K562 (cell line): ENCODE measurements around the gene TMEM273. TPM values are rescaled to one million over a fixed set of nuclear protein-coding genes. Genes with fewer than 3 reads are reported as not detected.

Experiments used
- ATAC-seq: fragments of 200-7000 bp; cut with Tn5 transposase; 3 replicates; pipeline ENCODE4 v1.9.1; 2020; ENCODE audit warnings: moderate library complexity
- BruUV-seq: library from RNA; stranded (reverse); fragments of 400-500 nt; replicated peaks from 2 replicates; lab custom pipeline; 2021; lab: Mats Ljungman, UMichigan
- CTCF ChIA-PET: fragments of 300-600 bp; formaldehyde crosslinking; extraction: SDS; loops from one replicate; lab custom pipeline; 2021; ENCODE audit warnings: low intra/inter-chr PET ratio; lab: Yijun Ruan, JAX
- POLR2A ChIA-PET: fragments of 300-600, 350-650 bp; sonication (Branson Sonifier 250); formaldehyde crosslinking; extraction: SDS; loops from one replicate; lab custom pipeline; 2021; ENCODE audit warnings: antibody characterized with exemption, inconsistent platforms; lab: Yijun Ruan, JAX
- DNase-seq, 4 experiments: peaks; one replicate each; pipeline versions ENCODE4 v3.0.0 to v3.0.0-alpha.2; 2011 to 2018; ENCODE audit warnings: low spot score in 3 of 4, mixed read lengths in 3 of 4; ENCODE audit errors: extremely low read depth in 1 of 4
- FAIRE-seq: peaks from 2 replicates; lab custom pipeline; 2011; peaks lifted over from hg19 to GRCh38; lab: Jason Lieb, UNC
- H2AFZ ChIP-seq: 2 replicates; pipeline ENCODE4 v1.6.0; 2011; ENCODE audit warnings: low read depth, low read length, control low read depth, inconsistent platforms
- H3K27ac ChIP-seq: fragments of 200-600 bp; 3 replicates; pipeline ENCODE4 v1.8.0; 2011; ENCODE audit warnings: low read depth, mild to moderate bottlenecking, control low read depth, inconsistent platforms, low read length, moderate library complexity, mixed read lengths; ENCODE audit errors: extremely low read depth
- H3K27me3 ChIP-seq, 2 experiments: fragments of 300-600 bp in 1 of 2; 2 replicates in 1 of 2; 3 replicates in 1 of 2; pipeline versions ENCODE4 v1.6.0 to v1.8.0; 2011; ENCODE audit warnings: inconsistent platforms in 2 of 2, low read length in 2 of 2, mild to moderate bottlenecking in 1 of 2, mixed read lengths in 1 of 2, moderate library complexity in 1 of 2; ENCODE audit not compliant: control insufficient read depth in 2 of 2, insufficient read depth in 2 of 2
- H3K36me3 ChIP-seq: fragments of 300-600 bp; 3 replicates; pipeline ENCODE4 v1.8.0; 2011; ENCODE audit warnings: mild to moderate bottlenecking, low read length, inconsistent platforms; ENCODE audit not compliant: control insufficient read depth, insufficient read depth
- H3K4me1 ChIP-seq, 2 experiments: fragments of 200-600 bp in 1 of 2; replicated peaks in 1 of 2; 2 replicates in 1 of 2; 3 replicates in 1 of 2; pipeline versions ENCODE4 v1.5.1 to v1.8.0; 2011; ENCODE audit warnings: inconsistent platforms in 2 of 2, low read length in 2 of 2, mild to moderate bottlenecking in 1 of 2, mixed read lengths in 1 of 2, moderate library complexity in 1 of 2; ENCODE audit not compliant: control insufficient read depth in 2 of 2, insufficient read depth in 2 of 2
- H3K4me2 ChIP-seq: 2 replicates; pipeline ENCODE4 v1.6.1; 2011; ENCODE audit warnings: low read length, control low read depth, inconsistent platforms, mixed read lengths; ENCODE audit not compliant: insufficient read depth
- H3K4me3 ChIP-seq: fragments of 200-600 bp; sonication (generic), shearing (Covaris generic); 2 replicates; pipeline ENCODE4 v1.5.1; 2016; ENCODE audit warnings: control low read depth, inconsistent platforms
- H3K79me2 ChIP-seq: fragments of 200-600 bp; 3 replicates; pipeline ENCODE4 v1.8.0; 2011; ENCODE audit warnings: low read length, inconsistent platforms; ENCODE audit not compliant: control insufficient read depth, insufficient read depth
- H3K9ac ChIP-seq, 2 experiments: 2 replicates each; pipeline versions ENCODE4 v1.6.0 to v1.6.1; 2011; ENCODE audit warnings: low read depth in 2 of 2, low read length in 2 of 2, control low read depth in 1 of 2, inconsistent platforms in 1 of 2, mild to moderate bottlenecking in 1 of 2, mixed read lengths in 1 of 2; ENCODE audit not compliant: insufficient read depth in 1 of 2
- H3K9me1 ChIP-seq: one replicate; pipeline ENCODE4 v1.6.0; 2011; ENCODE audit warnings: inconsistent platforms, mild to moderate bottlenecking, low read length, moderate library complexity; ENCODE audit not compliant: control insufficient read depth, insufficient read depth
- H3K9me3 ChIP-seq: replicated peaks from 2 replicates; pipeline ENCODE4 v1.5.1; 2011; ENCODE audit warnings: low read depth, low read length, inconsistent platforms; ENCODE audit not compliant: control insufficient read depth, insufficient read depth
- H4K20me1 ChIP-seq: replicated peaks from 2 replicates; pipeline ENCODE4 v1.6.1; 2011; ENCODE audit warnings: low read length, inconsistent platforms, mixed read lengths; ENCODE audit not compliant: control insufficient read depth, insufficient read depth
- BHLHE40 ChIP-seq: IDR thresholded peaks from 2 replicates; pipeline ENCODE4 v1.6.1; 2011; ENCODE audit warnings: low read length, improper control_type of control experiment
- CEBPG ChIP-seq, 3 experiments: fragments of 200-800 bp in 1 of 3; sonication (Bioruptor generic) in 1 of 3; sonication (generic) in 1 of 3; formaldehyde crosslinking in 1 of 3; IDR thresholded peaks in 2 of 3; conservative IDR thresholded peaks in 1 of 3; 2 replicates each; pipeline versions ENCODE4 v1.6.1 to v1.8.0; 2016 to 2022; ENCODE audit warnings: missing compliant biosample characterization in 2 of 3, missing genetic modification characterization in 2 of 3, mild to moderate bottlenecking in 1 of 3, missing genetic modification reagents in 1 of 3
- CHAMP1 ChIP-seq: fragments of 450-650 bp; IDR thresholded peaks from 2 replicates; pipeline ENCODE4 v1.6.1; 2016; ENCODE audit warnings: mild to moderate bottlenecking
- CREBBP ChIP-seq: IDR thresholded peaks from one replicate; pipeline ENCODE4 v1.6.1; 2012; ENCODE audit warnings: low read depth, mild to moderate bottlenecking, control low read depth, inconsistent platforms, low read length
- DPF2 ChIP-seq: fragments of 450-650 bp; IDR thresholded peaks from 2 replicates; pipeline ENCODE4 v1.6.1; 2016
- FOXM1 ChIP-seq, 2 experiments: fragments of 450-650 bp in 1 of 2; sonication (generic) in 1 of 2; formaldehyde crosslinking in 1 of 2; IDR thresholded peaks; 2 replicates each; pipeline versions ENCODE4 v1.6.1 to v1.9.0; 2017 to 2022; ENCODE audit warnings: low read depth in 2 of 2, mild to moderate bottlenecking in 2 of 2, missing genetic modification reagents in 1 of 2, moderate library complexity in 1 of 2
- KDM1A ChIP-seq, 2 experiments: fragments of 450-650 bp; IDR thresholded peaks; 2 replicates each; pipeline ENCODE4 v1.6.1; 2016; ENCODE audit warnings: mild to moderate bottlenecking in 2 of 2
- RAD21 ChIP-seq, 2 experiments: fragments of 250-450 bp in 1 of 2; fragments of 450-650 bp in 1 of 2; sonication (Bioruptor Pico) in 1 of 2; formaldehyde crosslinking in 1 of 2; IDR thresholded peaks in 1 of 2; conservative IDR thresholded peaks in 1 of 2; 2 replicates each; pipeline versions ENCODE4 v1.4.0 to v1.8.0; 2020 to 2022; ENCODE audit warnings: mild to moderate bottlenecking in 2 of 2, moderate library complexity in 1 of 2
- RAD51 ChIP-seq: fragments of 450-650 bp; IDR thresholded peaks from 2 replicates; pipeline ENCODE4 v1.7.1; 2016; ENCODE audit warnings: low read depth, mild to moderate bottlenecking, borderline replicate concordance
- SOX6 ChIP-seq: fragments of 450-650 bp; IDR thresholded peaks from 2 replicates; pipeline ENCODE4 v1.6.1; 2014; ENCODE audit warnings: mild to moderate bottlenecking
- TEAD4 ChIP-seq, 2 experiments: sonication (generic) in 1 of 2; formaldehyde crosslinking in 1 of 2; IDR thresholded peaks; 2 replicates each; pipeline versions ENCODE4 v1.6.1 to v1.8.0; 2012 to 2022; ENCODE audit warnings: borderline replicate concordance in 1 of 2, inconsistent platforms in 1 of 2, low read length in 1 of 2, mild to moderate bottlenecking in 1 of 2, missing genetic modification reagents in 1 of 2
- WGBS: fragments of 100-300 bp; shearing (Covaris generic); methylation state at CpG from one replicate; pipeline ENCODE4 v1.1.6; 2016; ENCODE audit warnings: low coverage, mixed read lengths; ENCODE audit not compliant: insufficient coverage; ENCODE audit errors: missing lambda C conversion rate; 5-methylcytosine and 5-hydroxymethylcytosine counted together
- in situ Hi-C: fragments of 300-500 bp; cut with MboI; formaldehyde crosslinking; loops from 4 replicates; pipeline ENCODE4 v1.15.0; 2018; ENCODE audit warnings: inconsistent platforms, mixed read lengths
- intact Hi-C: fragments of 100-400 bp; cut with micrococcal nuclease; formaldehyde crosslinking; loops from 2 replicates; pipeline ENCODE4 v1.14.2; 2022
- polyA plus RNA-seq, 8 experiments: library from polyadenylated mRNA; depleted of rRNA in 4 of 8; stranded (reverse) in 5 of 8; unstranded in 3 of 8; fragments of >200 nt; fragmentation: Nextera tagmentation in 2 of 8; fragmentation: Illumina TruSeq in 1 of 8; extraction: Ambion mirVana in 2 of 8; extraction: Trizol in 1 of 8; gene quantifications; 2 replicates each; pipeline versions ENCODE4 v1.2.1 to v1.2.3, GENCODE V29; 2011 to 2014; ENCODE audit warnings: inconsistent platforms in 1 of 8, missing spikeins in 1 of 8
- total RNA-seq, 7 experiments: library from RNA; depleted of rRNA in 6 of 7; stranded (reverse); fragments of >200 nt in 6 of 7; fragmentation: Illumina TruSeq in 2 of 7; extraction: Trizol in 2 of 7; gene quantifications; 2 replicates each; pipeline versions ENCODE4 v1.2.1 to v1.2.3, GENCODE V29; 2011 to 2021; ENCODE audit warnings: low replicate concordance in 1 of 7

The TMEM273 gene
- total and polyA plus RNA-seq, 9 of the 15 experiments (the other 6 are each of a cell fraction or from before 2014, with no cell fraction given) = 39.2 to 131 (median 95.6) TPM

GRCh38 chr10:49200854-49201253 is 12.7 kb upstream of the TMEM273 start:
- H2AFZ ChIP-seq = peak overlapping the region; percentile 54
- intact Hi-C loops = no loop called here
- 0% methylated on average over 2 of the region's 2 CpGs for WGBS
- no TSS peak for BruUV-seq
- H3K9me1 ChIP-seq = no peaks in the 10 kb centered on the region
- POLR2A ChIA-PET = interaction anchor here (0.8 to 1.2 kb wide), 2 partner anchors 12 to 13 kb away, joined by 4 to 5 read pairs; no protein-coding TSS in a partner anchor
- FAIRE-seq (no peak), DNase-seq (no peak), ATAC-seq (peak; percentile 59)
- H3K27me3 ChIP-seq = no peaks in the 10 kb centered on the region
- H3K4me1 ChIP-seq = peaks cover 0 to 6% of the 10 kb centered on the region in 2 experiments; a peak in 2 of 5 replicates
- no peak overlapping the region for H3K9ac ChIP-seq
- in situ Hi-C loops = no loop called here
- H3K4me2 ChIP-seq = no peak overlapping the region
- H3K79me2 ChIP-seq = no peaks in the 10 kb centered on the region
- CTCF ChIA-PET = interaction anchor here (0.5 kb wide), 1 partner anchor 123 kb away, joined by 7 read pairs; no protein-coding TSS in a partner anchor
- H4K20me1 ChIP-seq = no peaks in the 10 kb centered on the region
- H3K36me3 ChIP-seq = no peaks in the 10 kb centered on the region
- no peak overlapping the region for H3K4me3 ChIP-seq
- no peaks in the 10 kb centered on the region; the same call in 1 of the 2 replicates for H3K9me3 ChIP-seq
- H3K27ac ChIP-seq = peak overlapping the region; percentile 20; the same call in 1 of the 3 replicates
- TF ChIP-seq FOXM1 (IDR thresholded peaks at IDR 0.05; ENCODE audit: low read depth) (peak; percentile 84), FOXM1 (CRISPR knock-in tag; IDR thresholded peaks at IDR 0.05; ENCODE audit: low read depth) (no peak), BHLHE40 (peak; percentile 89), RAD51 (peak; percentile 72), CHAMP1 (peak; percentile 62; the same call in 1 of the 2 replicates), CREBBP (no peak), TEAD4 (IDR thresholded peaks at IDR 0.05; ENCODE audit: low read length) (peak; percentile 50; the same call in 1 of the 2 replicates), TEAD4 (CRISPR knock-in tag; IDR thresholded peaks at IDR 0.05; ENCODE audit: borderline replicate concordance) (no peak), SOX6 (peak; percentile 83), RAD21 (CRISPR knock-in tag; conservative IDR thresholded peaks at IDR 0.05 in 1 of 2, IDR thresholded peaks at IDR 0.05 in 1 of 2) (no peak), CEBPG (CRISPR knock-in tag; IDR thresholded peaks at IDR 0.05) (no peak), CEBPG (tag; conservative IDR thresholded peaks at IDR 0.05 in 1 of 2, IDR thresholded peaks at IDR 0.05 in 1 of 2) (peak; percentile 29 to 43; a peak in 1 of 4 replicates), DPF2 (peak; percentile 80), KDM1A (IDR thresholded peaks at IDR 0.05) (peak in 1 of 2 experiments; percentile 38; a peak in 1 of 4 replicates)
